Esophagus mucosa (tissue), 1 donor: Measurements from ENCODE around the gene EPS15. TPM values are rescaled to one million over a fixed set of nuclear protein-coding genes. Genes with fewer than 3 reads are reported as not detected.
"Not testable (repeated sequence)": the region's sequence is repeated elsewhere in the genome, so short reads cannot be mapped to it uniquely, and the experiment has no call there.

ENCODE experiments used
- ATAC-seq: fragments of 200-7000 bp; cut with Tn5 transposase; one replicate; pipeline ENCODE4 v1.9.1; 2020
- total RNA-seq: library from RNA; stranded (reverse); gene quantifications from one replicate; pipeline ENCODE4 v1.2.4, GENCODE V29; 2023
- donor health status: DM: yes; HTN: yes; CAD: no.

EPS15 gene
- total RNA-seq, 1 donor from 2014 or later = 33.1 TPM

DNA sequence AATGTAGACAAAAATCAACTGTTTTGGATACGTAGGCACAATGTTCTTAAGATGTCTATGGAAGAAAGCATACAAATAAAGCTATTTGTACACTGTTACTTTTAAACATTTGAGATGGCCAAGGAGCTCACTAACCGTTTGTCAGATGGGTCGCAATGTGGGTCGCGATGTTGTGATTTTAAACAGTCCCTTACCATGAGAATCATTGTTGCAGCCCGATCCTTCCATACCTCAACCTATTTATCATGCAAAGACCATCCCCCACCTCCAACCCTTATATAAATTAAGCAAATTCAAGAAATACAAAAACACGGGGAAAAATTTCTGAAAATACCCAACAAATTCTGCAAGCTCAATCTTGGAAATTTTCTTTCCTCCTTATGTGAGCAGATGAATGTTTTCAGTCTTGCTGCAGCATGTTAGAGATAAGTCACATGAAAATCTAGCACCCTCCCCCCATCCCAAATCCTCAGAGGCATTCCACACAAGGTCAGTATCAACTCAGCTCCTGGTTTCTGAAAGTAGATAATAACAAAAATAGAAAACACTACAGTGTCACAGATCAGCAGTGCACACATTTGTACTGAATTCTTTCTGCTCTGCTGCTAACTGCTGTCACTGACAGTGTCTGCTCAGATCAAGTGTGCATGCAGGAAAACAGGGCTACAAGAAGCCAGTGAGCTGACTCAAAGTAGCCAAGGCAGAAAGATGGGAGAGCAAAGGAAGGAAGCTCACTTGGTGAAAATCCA is 95.8 kb downstream of the EPS15 start:
- no peak for ATAC-seq

DNA sequence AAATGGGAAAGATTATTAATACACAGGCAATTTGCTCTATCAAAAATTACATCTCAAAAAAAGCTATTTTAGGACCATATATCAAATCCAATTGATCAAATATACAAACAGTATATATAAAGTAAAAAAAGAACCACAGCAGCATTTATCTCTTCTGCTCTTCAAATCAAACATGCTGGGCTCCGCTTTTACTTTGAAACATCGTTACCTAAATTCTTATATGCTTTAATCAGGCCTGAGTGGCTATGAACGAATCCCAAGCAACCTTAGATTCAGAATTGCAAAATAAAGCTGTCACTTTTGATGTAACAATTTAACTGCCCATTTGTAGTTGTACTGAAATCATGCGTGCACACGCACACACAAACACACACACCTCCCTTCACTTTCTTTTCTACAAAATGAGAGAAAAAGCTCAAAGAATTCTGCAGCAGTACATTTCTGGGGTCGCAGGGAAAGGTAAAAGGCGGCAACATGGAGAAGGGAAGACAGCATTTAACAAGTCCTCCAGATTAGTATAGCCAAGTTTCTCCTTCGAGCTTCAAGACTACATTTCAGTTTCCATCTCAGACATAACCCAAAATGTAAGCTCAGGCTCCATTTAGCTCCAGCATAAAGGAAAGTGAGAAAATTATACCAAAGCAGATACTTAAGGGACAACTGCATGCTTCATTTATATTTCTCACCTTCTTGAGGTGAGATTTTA is 96.5 kb downstream of the EPS15 start:
- ATAC-seq = no peak

DNA sequence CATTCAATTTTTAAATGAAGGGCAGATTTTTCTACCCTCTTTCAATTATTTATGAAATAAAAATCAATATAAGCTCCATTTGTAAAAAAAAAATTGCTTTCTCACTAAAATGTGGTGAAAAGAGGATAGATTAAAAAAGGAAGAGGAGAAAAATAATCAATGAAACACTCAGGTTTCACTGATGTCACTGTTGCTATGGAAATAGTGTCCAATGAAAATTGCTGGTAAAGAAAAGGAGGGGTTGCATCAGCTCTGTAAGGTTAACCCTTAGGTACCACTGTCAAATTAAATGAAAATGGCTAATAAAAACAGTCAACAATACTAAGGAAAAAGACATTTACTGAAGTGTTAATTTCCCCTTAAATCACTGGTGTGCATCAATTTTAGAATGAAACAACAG is 97.1 kb downstream of the EPS15 start:
- no peak for ATAC-seq

DNA sequence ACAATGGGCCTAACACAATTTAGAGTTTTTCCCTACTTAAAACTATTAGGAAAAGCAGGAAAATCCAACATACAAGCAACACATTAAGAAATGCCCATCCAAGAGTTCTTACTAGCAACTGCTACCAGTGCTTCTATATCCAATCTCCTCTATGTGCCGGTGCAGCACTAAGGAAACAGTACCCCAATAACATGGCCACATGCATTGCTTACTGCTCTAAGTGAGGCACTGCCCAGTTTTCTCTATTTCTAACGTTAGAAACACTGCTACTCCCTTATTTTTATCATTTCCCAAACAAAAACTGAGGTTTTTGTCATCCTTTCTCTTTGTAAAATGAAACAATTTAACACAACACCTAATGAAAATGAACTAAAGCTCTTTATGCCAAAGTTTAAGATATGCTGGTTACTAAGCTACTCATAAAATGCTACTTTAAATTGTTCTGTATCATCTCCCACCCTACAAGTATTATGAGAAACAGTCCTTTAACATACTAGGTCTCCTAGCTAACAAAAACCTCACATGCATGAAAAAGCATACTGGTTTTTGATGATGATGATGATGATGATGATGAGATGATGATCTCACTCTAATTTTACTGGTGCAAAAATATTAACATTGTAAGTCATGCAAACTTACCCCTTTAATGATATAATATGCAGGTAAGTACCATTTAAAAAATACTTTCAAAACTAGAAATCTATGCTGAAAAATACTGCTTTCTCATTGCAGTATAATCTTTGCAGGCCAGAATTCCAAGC is 98.0 kb downstream of the EPS15 start:
- ATAC-seq = no peak

DNA sequence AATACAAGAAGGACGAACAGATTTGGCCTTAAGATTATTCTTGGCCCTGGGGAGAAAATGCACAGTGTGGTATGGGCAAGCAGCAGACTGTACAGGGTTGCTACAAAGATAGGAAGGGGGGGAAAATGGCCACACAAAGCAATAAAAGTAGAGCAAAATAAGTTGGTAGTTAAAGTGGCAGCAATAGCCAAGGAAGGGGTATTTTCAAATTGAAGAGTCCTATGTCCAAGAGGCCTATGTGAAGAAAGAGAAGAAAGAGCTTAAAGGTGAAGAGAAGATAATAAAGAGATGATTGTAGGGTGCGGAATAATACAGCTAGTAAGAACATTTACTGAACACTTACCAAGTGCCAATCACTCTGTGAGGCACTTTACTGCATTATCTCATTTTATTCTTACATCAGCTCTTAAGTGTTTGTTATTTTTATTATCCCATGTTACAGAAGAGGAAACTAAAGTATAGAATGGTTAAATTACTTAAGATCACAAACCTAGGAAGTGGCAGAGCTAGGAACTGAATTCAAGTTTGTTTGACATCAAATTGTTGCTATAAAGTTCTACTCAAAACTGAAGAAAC is 100.6 kb downstream of the EPS15 start:
- no peak for ATAC-seq

DNA sequence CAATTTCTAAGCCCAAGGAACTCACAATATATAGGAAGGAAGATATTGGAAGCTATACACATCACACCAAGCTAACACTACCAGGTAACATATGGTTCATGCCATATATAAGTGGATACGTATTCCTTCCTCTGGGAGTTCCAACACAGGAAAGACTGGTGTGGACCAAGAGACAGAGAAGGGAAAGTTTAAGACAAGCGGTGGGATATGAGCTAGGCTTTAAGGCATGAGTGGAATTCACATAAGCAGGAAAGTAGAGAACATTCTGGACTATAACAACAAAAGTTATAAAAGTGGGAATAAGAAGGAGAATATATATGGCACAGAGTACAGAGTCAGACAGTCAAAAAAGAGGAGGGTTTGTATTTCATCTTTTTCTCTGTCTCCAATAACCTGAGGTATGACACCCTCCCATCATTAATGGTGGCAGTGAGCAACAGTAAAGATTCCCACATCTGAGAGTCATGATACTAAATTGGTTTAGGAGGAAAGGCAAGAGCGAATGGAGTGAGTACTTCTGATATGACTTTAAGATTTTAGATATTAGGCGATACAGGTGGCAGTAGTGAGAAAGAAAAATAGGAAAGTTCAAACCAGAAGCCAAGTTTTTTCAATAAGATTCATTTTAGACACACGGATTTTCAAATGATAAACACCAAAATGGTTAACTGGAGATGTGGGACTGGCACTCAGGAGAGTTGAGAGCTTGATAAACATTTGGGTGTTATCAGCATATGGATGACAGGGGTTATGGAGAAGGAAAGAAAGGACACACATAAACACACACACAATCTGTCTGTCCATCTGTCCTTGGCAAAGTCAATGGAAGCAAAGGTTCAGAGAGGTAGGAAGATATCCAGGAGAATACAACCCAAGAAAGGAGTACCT is 101.3 kb downstream of the EPS15 start:
- ATAC-seq = no peak

DNA sequence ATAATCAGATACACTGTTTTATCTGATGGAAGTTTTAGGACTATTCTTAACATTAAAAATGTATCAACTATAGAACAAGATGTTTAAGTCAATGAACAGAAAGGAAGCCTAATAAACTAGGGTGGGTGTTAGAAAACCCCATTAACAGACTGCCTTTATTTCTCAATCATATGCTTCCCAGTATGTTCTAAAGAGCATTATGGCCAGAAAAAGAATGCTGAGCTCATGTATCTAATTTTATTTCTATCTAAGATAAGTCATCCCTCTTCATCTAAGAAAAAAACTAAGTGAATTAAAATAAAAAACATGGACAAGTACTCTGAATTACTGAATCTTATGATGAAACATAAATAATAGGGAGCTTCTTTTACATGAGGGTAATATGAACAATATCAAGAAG is 102.2 kb downstream of the EPS15 start:
- no peak for ATAC-seq

DNA sequence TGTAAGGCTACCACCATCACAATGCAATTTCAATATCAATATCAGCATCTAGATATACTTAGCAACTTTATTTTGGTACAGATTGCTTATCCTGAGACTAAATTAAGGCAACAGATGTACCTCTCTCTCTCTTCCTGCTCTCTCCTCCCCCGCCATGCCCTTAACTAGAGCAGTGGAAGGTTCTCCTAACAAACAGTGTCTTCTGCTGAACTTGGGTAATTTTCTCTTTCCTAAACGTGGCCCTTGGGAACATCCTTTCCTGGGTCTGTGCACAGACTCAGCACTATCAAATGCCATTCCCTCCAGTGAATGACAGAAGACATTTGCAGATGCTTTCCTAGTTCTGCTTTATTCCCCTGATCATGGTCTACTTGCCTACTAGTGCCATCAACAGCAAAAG is 103.1 kb downstream of the EPS15 start:
- no peak for ATAC-seq

DNA sequence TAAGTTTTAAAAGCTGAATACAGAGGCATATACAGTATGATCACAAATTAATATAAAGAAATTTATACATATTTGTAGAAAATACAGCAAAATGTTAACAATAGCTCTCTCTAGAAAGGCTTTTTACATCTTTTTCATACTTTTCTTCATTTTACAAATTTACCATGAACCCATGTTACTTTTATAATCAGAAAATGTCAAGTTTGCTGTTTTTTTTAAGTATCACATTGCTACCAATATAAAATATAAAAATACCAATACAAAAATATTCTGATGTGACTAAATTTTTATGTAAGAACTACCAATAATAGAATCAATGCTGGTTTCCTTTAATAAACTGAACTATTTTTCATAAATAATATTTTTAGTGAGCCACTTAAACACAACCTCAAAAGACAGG is 104.3 kb downstream of the EPS15 start:
- ATAC-seq = no peak

DNA sequence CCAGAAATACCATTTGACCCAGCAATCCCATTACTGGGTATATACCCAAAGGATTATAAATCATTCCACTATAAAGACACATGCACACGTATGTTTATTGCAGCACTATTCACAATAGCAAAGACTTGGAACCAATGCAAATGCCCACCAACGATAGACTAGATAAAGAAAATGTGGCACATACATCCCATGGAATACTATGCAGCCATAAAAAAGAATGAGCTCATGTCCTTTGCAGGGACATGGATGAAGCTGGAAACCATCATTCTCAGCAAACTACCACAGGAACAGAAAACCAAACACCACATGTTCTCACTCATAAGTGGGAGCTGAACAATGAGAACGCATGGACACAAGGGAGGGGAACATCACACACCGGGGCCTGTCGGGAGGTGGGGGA is 107.2 kb downstream of the EPS15 start:
- not testable (repeated sequence) for ATAC-seq

DNA sequence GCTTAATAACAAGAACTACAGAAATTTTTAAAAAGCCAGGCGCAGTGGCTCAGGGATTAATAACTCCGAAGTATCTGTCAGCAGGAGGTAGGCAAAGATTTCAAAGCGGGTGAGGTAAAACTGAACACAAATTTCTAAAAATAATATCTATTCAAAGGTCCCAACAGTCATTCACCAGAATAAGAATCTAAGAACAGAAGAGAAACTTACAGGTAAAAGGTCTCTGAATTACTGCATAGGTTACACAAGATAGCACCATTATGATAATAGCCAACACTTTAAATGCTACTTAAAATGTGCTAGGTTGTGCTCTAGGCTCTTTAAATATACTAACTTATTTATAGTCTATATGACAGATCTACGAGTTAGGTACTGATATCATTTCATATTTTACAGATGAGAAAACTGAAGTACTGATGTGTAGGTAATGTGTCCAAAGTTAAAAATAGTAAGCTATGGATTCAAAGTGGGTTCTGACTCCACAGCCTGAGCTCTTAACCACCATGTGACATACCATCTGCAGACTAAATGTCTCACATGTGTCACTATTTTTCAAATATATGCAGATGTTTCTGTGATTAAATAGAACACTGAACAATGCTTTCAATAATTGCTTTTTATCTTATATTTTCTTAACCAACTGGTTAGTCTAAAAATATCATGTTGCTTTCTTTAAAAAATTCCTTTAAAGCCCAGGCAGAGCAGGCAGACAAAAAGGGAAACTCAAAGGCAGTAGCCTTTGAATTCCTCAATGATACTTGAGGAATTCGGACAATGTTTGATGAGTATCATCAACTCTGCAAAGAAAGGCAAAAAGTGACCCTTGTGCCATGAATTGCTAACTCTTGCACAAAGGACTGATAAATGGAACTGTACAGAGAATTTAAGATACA is 108.3 kb downstream of the EPS15 start:
- no peak for ATAC-seq

DNA sequence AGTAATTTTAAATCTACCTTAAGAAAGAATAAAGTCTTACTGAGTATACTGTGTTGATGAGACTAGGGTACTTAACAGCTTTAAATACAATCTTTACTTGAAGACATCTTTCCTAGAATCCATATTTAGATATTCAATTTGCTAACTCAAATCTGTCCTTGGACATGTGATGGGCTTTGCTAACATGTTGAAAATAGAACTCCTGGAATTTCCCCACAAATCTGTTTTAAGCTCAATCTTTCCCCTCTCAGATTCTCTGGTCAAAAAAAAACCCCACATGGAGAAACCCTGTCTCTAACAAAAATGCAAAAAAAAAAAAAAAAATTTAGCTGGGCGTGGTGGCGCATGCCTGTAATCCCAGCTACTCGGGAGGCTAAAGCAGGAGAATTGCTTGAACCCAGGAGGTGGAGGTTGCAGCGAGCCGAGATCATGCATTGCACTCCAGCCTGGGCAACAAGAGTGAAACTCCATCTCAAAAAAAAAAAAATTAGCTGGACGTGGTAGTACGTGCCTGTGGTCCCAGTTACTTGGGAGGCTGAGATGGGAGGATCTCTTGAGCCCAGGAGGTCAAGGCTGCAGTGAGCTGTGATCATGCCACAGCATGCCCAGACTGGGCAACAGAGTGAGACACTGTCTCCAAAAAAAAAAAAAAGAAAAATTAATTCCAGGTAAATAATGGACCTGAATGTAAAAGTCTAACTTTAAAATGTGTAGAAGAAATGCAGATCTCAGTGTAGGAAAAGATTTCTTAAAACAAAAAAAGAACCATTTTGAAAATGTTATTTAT is 109.1 kb downstream of the EPS15 start:
- ATAC-seq = not testable (repeated sequence)

DNA sequence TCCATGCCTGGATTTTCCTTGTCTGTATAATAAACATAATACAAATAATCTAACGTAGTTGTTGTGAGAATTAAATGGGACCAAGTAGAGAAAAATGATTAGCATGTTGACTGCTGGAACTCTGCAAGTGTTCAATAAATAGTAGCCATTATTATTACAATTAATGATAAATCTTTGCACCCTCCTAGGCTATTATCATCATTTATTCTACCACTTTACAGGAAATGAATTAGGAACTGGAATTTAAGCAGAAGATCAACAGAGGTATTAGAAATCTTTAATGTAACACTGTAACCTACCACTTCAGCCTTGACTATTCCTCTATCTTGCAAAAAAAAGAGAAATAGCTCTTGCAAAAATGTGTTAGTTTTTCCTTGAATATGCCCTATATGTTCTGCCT is 126.8 kb downstream of the EPS15 start:
- ATAC-seq = no peak

DNA sequence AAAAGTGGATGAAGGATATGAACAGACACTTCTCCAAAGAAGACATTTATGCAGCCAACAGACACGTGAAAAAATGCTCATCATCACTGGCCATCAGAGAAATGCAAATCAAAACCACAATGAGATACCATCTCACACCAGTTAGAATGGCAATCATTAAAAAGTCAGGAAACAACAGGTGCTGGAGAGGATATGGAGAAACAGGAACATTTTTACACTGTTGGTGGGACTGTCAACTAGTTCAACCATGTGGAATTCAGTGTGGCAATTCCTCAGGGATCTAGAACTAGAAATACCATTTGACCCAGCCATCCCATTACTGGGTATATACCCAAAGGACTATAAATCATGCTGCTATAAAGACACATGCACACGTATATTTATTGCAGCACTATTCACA is 128.4 kb downstream of the EPS15 start:
- not testable (repeated sequence) for ATAC-seq

DNA sequence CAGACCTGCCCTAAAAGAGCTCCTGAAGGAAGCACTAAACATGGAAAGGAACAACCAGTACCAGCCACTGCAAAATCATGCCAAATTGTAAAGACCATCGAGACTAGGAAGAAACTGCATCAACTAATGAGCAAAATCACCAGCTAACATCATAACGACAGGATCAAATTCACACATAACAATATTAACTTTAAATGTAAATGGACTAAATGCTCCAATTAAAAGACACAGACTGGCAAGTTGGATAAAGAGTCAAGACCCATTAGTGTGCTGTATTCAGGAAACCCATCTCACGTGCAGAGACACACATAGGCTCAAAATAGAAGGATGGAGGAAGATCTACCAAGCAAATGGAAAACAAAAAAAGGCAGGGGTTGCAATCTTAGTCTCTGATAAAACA is 131.8 kb downstream of the EPS15 start:
- ATAC-seq = not testable (repeated sequence)

DNA sequence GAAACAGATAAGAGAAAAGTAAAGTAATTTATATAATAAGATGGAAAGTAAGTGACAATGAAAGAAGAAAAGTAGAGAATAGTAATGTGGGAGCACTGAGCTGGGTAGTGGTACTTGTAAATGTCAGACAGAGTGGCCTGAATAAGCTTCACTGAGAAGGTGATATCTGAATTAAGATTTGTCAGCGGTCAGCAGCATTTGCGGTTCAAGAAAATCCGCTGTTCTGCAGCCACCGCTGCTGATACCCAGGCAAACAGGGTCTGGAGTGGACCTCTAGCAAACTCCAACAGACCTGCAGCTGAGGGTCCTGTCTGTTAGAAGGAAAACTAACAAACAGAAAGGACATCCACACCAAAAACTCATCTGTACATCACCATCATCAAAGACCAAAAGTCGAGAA is 132.8 kb downstream of the EPS15 start:
- ATAC-seq = not testable (repeated sequence)

DNA sequence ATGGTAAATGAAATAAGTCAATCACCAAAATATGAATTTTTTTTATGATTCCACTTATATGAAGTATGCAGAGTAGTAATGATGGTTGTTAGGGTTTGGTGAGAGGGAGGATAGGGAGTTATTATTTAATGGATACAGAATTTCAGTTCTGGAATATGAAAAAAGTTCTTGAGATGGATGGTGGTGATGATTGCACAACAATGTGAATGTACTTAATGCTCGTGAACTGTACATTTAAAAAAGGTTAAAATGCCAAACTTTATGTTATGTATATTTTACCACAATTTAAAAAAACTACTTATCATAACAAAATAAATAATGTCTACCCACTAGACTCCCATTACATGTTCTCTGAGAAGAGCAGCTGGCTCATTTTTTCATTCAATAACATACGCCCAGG is 133.3 kb downstream of the EPS15 start:
- ATAC-seq = no peak

DNA sequence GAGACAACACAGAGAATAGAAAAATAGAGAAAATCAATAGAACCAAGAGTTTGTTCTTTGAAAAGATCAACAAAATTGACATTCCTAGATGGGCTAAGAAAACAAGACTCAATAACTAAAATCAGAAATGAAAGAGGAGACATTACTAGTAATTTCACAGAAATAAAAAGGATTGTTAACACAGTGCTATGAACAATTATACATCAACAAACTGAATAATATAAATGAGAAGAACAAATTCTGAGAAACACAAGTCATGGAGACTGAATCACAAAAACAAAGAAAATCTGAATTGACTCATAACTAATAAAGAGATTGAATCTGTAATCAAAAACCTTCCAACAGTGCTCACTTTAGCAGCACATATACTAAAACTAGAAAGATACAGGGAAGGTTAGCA is 137.1 kb downstream of the EPS15 start:
- ATAC-seq = no peak

DNA sequence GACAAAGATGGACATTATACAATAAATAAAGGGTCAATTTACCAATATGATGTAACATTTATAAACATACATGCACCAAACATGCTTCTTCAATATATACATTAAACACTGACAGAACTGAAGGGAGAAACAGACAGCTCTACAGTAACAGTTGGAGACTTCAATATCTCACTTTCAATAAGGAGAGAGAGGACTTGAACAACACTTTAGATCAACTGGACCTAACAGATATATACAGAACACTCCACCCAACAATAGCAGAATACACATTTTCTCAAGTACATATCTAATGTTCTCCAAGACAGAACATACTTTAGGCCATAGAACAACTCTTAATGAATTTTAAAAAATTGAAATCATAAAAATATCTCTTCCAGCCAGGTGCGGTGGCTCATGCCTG is 138.1 kb downstream of the EPS15 start:
- ATAC-seq = no peak

DNA sequence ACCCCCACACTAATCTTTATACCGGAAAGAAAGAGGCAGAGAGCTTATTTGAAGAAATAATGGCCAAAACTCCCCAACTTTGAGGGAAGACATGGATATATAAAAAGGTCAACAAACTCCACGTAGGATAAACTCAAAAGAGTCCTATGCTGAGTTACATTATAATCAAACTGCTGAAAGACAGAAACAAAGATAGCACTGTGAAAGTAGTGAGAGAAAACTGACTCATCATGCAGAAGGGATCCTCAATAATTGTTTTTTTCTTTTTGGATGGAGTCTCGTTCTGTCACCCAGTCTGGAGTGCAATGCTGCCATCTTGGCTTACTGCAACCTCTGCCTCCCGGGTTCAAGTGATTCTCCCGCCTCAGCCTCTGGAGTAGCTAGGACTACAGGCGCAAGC is 140.2 kb downstream of the EPS15 start:
- ATAC-seq = no peak
